GM12878 (cell line): Measurements from ENCODE around the gene NPRL2. TPM values are rescaled to one million over a fixed set of nuclear protein-coding genes. Genes with fewer than 3 reads are reported as not detected.

Experiments
- ATAC-seq: fragments of 200-7000 bp; cut with Tn5 transposase; 3 replicates; pipeline ENCODE4 v1.9.1; 2020; ENCODE audit warnings: mild to moderate bottlenecking, moderate library complexity
- BruUV-seq: library from RNA; stranded (reverse); fragments of 400-500 nt; replicated peaks from 2 replicates; lab custom pipeline; 2021; lab: Mats Ljungman, UMichigan
- CTCF ChIA-PET: fragments of 300-600 bp; sonication (Branson Sonifier 250); formaldehyde crosslinking; extraction: SDS; loops from one replicate; lab custom pipeline; 2021; ENCODE audit warnings: inconsistent platforms; lab: Yijun Ruan, JAX
- POLR2A ChIA-PET: fragments of 350-600 bp; formaldehyde crosslinking; extraction: SDS; loops from one replicate; lab custom pipeline; 2021; ENCODE audit warnings: inconsistent platforms; lab: Charles Lee
- RAD21 ChIA-PET: fragments of 300-600 bp; sonication (Branson Sonifier 250); formaldehyde crosslinking; loops from one replicate; lab custom pipeline; 2023; ENCODE audit warnings: antibody characterized with exemption; ENCODE audit not compliant: unreplicated experiment; lab: Charles Lee
- SMC1A ChIA-PET: fragments of 300-600 bp; sonication (Branson Sonifier 250); formaldehyde crosslinking; loops from one replicate; lab custom pipeline; 2023; ENCODE audit not compliant: unreplicated experiment, uncharacterized antibody; lab: Charles Lee
- DNase-seq: peaks from one replicate; pipeline ENCODE4 v3.0.0-alpha.2; 2011; ENCODE audit warnings: low read depth, low spot score
- FAIRE-seq: peaks from 3 replicates; lab custom pipeline; 2011; peaks lifted over from hg19 to GRCh38; lab: Jason Lieb, UNC
- H2AFZ ChIP-seq: 2 replicates; pipeline ENCODE4 v1.6.0; 2011; ENCODE audit warnings: low read depth, low read length, control low read depth; ENCODE audit not compliant: control insufficient read depth
- H3K27ac ChIP-seq: 2 replicates; pipeline ENCODE4 v1.5.1; 2011; ENCODE audit warnings: control low read depth; ENCODE audit not compliant: control insufficient read depth, insufficient read depth
- H3K27me3 ChIP-seq, 2 experiments: replicated peaks in 1 of 2; 2 replicates each; pipeline versions ENCODE4 v1.6.0 to v1.6.1; 2011; ENCODE audit warnings: low read length in 1 of 2; ENCODE audit not compliant: control insufficient read depth in 2 of 2, insufficient read depth in 2 of 2
- H3K36me3 ChIP-seq, 2 experiments: 2 replicates each; pipeline ENCODE4 v1.5.1; 2011; ENCODE audit warnings: low read length in 1 of 2; ENCODE audit not compliant: control insufficient read depth in 2 of 2, insufficient read depth in 2 of 2
- H3K4me1 ChIP-seq: 2 replicates; pipeline ENCODE4 v1.6.1; 2011; ENCODE audit warnings: mild to moderate bottlenecking, low read length, moderate library complexity, mixed read lengths; ENCODE audit not compliant: control insufficient read depth, insufficient read depth
- H3K4me2 ChIP-seq: 2 replicates; pipeline ENCODE4 v1.6.0; 2011; ENCODE audit warnings: control low read depth; ENCODE audit not compliant: control insufficient read depth, insufficient read depth
- H3K4me3 ChIP-seq: fragments of 200-600 bp; sonication (generic); 2 replicates; pipeline ENCODE4 v1.5.1; 2016
- H3K79me2 ChIP-seq: 2 replicates; pipeline ENCODE4 v1.6.0; 2011; ENCODE audit warnings: low read length; ENCODE audit not compliant: control insufficient read depth, insufficient read depth
- H3K9ac ChIP-seq: 2 replicates; pipeline ENCODE4 v1.8.0; 2011; ENCODE audit warnings: low read length, control low read depth, mixed read lengths; ENCODE audit not compliant: control insufficient read depth, insufficient read depth
- H3K9me3 ChIP-seq: replicated peaks from 3 replicates; pipeline ENCODE4 v1.5.1; 2011; ENCODE audit warnings: mild to moderate bottlenecking, low read length; ENCODE audit not compliant: control insufficient read depth, insufficient read depth
- H4K20me1 ChIP-seq: 2 replicates; pipeline ENCODE4 v1.6.0; 2011; ENCODE audit not compliant: control insufficient read depth, insufficient read depth
- ATF7 ChIP-seq: fragments of 450-650 bp; IDR thresholded peaks from 2 replicates; pipeline ENCODE4 v1.6.1; 2016; ENCODE audit warnings: low read depth, mild to moderate bottlenecking
- FOS ChIP-seq: IDR thresholded peaks from 3 replicates; pipeline ENCODE4 v1.6.1; 2011; ENCODE audit warnings: borderline replicate concordance; ENCODE audit not compliant: insufficient read length; ENCODE audit errors: extremely low read depth
- GABPA ChIP-seq: IDR thresholded peaks from 2 replicates; pipeline ENCODE4 v1.6.1; 2014; ENCODE audit warnings: antibody characterized with exemption, low read depth, mild to moderate bottlenecking, inconsistent platforms
- HDAC6 ChIP-seq: fragments of 200-600 bp; sonication (generic); IDR thresholded peaks from one replicate; pipeline ENCODE4 v1.8.0; 2017; ENCODE audit warnings: antibody characterized with exemption; ENCODE audit not compliant: unreplicated experiment
- IKZF2 ChIP-seq, 2 experiments: fragments of 450-650 bp; IDR thresholded peaks; 2 replicates each; pipeline ENCODE4 v1.6.1; 2017; ENCODE audit warnings: mild to moderate bottlenecking in 2 of 2, moderate library complexity in 2 of 2
- IRF5 ChIP-seq: fragments of 450-650 bp; IDR thresholded peaks from 2 replicates; pipeline ENCODE4 v1.6.1; 2017; ENCODE audit warnings: borderline replicate concordance
- JUND ChIP-seq: IDR thresholded peaks from 2 replicates; pipeline ENCODE4 v1.6.1; 2012; ENCODE audit warnings: low read depth, mild to moderate bottlenecking, low read length, improper control_type of control experiment, moderate library complexity
- NFYB ChIP-seq: IDR thresholded peaks from 2 replicates; pipeline ENCODE4 v1.6.1; 2011; ENCODE audit warnings: low read depth, mild to moderate bottlenecking, low read length, improper control_type of control experiment, moderate library complexity; ENCODE audit not compliant: insufficient read depth
- NR2C1 ChIP-seq: fragments of 450-650 bp; IDR thresholded peaks from 2 replicates; pipeline ENCODE4 v1.6.1; 2017; ENCODE audit warnings: antibody characterized with exemption, mild to moderate bottlenecking, moderate library complexity
- RCOR1 ChIP-seq: conservative IDR thresholded peaks from 2 replicates; pipeline ENCODE4 v1.6.1; 2012; ENCODE audit warnings: low read depth, low read length, improper control_type of control experiment
- ZNF207 ChIP-seq: fragments of 450-650 bp; IDR thresholded peaks from 2 replicates; pipeline ENCODE4 v1.6.1; 2014; ENCODE audit warnings: antibody characterized with exemption, mild to moderate bottlenecking, borderline replicate concordance
- ZSCAN29 ChIP-seq: fragments of 450-650 bp; IDR thresholded peaks from 2 replicates; pipeline ENCODE4 v1.6.1; 2017; ENCODE audit warnings: mild to moderate bottlenecking, moderate library complexity
- WGBS: methylation state at CpG from one replicate; pipeline ENCODE4 v1.1.6; 2016; ENCODE audit warnings: low lambda C conversion rate; ENCODE audit not compliant: insufficient replicate concordance, insufficient coverage; ENCODE audit errors: missing lambda C conversion rate; 5-methylcytosine and 5-hydroxymethylcytosine counted together
- in situ Hi-C: fragments of 300-500 bp; cut with MboI; formaldehyde crosslinking; loops from 9 replicates; pipeline ENCODE4 v1.14.3; 2018; ENCODE audit warnings: mixed read lengths
- intact Hi-C: fragments of 100-400 bp; cut with micrococcal nuclease; formaldehyde crosslinking; loops from one replicate; pipeline ENCODE4 v1.14.2; 2022; ENCODE audit not compliant: unreplicated experiment
- polyA plus RNA-seq, 11 experiments: library from polyadenylated mRNA; depleted of rRNA in 4 of 11; unstranded in 6 of 11; stranded (reverse) in 5 of 11; fragments of >200 nt; fragmentation: Nextera tagmentation in 4 of 11; fragmentation: Illumina TruSeq in 1 of 11; extraction: Ambion mirVana in 4 of 11; extraction: Trizol in 1 of 11; gene quantifications; 1 replicate in 1 of 11; 2 replicates in 10 of 11; pipeline versions ENCODE4 v1.2.1 to v1.2.3, GENCODE V29; 2011 to 2016; ENCODE audit warnings: inconsistent platforms in 2 of 11, missing spikeins in 2 of 11, low read depth in 1 of 11
- total RNA-seq, 4 experiments: library from RNA; depleted of rRNA in 3 of 4; stranded (reverse); fragments of >200 nt in 3 of 4; fragmentation: Illumina TruSeq in 1 of 4; extraction: Trizol in 1 of 4; gene quantifications; 2 replicates each; pipeline versions ENCODE4 v1.2.1 to v1.2.3, GENCODE V29; 2013 to 2021
- TF ChIP-seq, protein P1 (sequence below): fragments of 450-650 bp; IDR thresholded peaks from 2 replicates; pipeline ENCODE4 v1.6.1; 2016; ENCODE audit warnings: mild to moderate bottlenecking, moderate library complexity, borderline replicate concordance
- TF ChIP-seq, protein P2 (sequence below): fragments of 450-650 bp; IDR thresholded peaks from 2 replicates; pipeline ENCODE4 v1.6.1; 2014; ENCODE audit warnings: mild to moderate bottlenecking

NPRL2 gene
- total and polyA plus RNA-seq, 10 of the 15 experiments (the other 5 are each of a cell fraction or from before 2014, with no cell fraction given): 17.8 to 54.2 (median 32.9) TPM

DNA sequence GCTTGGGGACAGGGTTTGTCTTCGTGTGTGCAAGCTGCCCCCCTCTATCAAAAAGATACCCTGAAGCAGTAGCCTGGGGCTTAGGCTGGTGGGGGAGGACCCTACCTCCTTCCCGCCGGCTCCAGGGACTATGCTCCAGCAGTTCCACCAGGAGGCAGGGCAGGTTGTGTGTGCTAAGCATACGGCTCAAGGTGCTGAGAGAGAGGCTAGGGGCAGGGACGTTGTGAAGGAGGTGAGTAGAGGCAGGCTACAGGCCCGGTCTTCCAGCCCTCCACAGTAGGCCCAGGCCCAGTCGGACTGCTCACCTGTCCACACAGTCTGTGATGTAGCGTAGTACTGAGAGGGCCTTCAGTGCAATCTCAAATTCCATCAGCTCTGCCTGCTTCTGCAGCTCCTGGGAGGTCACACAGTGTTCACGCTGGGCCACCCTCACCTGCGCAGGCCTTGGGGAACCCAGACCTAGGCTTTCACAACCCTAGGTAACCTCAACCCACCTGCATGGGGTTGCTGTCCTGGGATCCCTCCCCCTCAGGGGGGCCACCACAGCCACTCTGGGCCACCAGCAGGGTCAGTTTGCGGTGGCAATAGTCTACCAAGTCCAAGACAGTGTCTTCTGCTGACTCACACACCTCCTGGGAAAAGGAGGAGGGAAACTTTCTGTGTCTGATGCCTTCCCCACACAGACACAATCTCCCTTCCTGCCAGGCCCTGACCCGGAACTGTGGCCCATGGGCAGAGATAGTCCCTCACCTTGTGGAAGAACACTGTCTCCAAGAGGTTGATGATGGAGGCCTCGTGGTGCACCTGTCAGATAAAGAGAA is 7.6 kb downstream of the NPRL2 start:
- Histone ChIP-seq H3K27ac (no peak overlapping the region), H2AFZ (no peak overlapping the region), H3K27me3 (no peaks in the 10 kb centered on the region), H4K20me1 (no peaks in the 10 kb centered on the region), H3K4me2 (no peak overlapping the region), H3K79me2 (peaks cover 25% of the 10 kb centered on the region), H3K9me3 (no peaks in the 10 kb centered on the region), H3K4me3 (no peak overlapping the region), H3K36me3 (peaks cover 0 to 3% of the 10 kb centered on the region in 2 experiments; a peak in 1 of 4 replicates), H3K4me1 (peaks cover 8% of the 10 kb centered on the region; the same call in 1 of the 2 replicates), H3K9ac (no peak overlapping the region)
- WGBS: 69% methylated on average over 13 of the region's 13 CpGs
- ChIA-PET POLR2A (interaction anchor here (0.6 to 1.0 kb wide), 2 partner anchors 108 to 224 kb away, joined by 3 read pairs; no protein-coding TSS in a partner anchor), CTCF (interaction anchor here (0.6 kb wide), 1 partner anchor 16 kb away, joined by 4 read pairs; the partner anchor contains the start of gene TMEM115), RAD21 (interaction anchor here (0.6 kb wide), 1 partner anchor 22 kb away, joined by 4 read pairs; no protein-coding TSS in a partner anchor), SMC1A (no interaction called here)
- in situ Hi-C loops (no loop called here), intact Hi-C loops (no loop called here)
- no TSS peak for BruUV-seq
- ATAC-seq (no peak), DNase-seq (no peak), FAIRE-seq (no peak)
- TF ChIP-seq RCOR1 (no peak), IRF5 (no peak), IKZF2 (IDR thresholded peaks at IDR 0.05) (no peak), ZNF207 (no peak), HDAC6 (no peak), FOS (no peak), JUND (no peak), NFYB (no peak), GABPA (no peak), ATF7 (no peak), ZSCAN29 (no peak), NR2C1 (no peak)
- TF ChIP-seq, protein P1, sequence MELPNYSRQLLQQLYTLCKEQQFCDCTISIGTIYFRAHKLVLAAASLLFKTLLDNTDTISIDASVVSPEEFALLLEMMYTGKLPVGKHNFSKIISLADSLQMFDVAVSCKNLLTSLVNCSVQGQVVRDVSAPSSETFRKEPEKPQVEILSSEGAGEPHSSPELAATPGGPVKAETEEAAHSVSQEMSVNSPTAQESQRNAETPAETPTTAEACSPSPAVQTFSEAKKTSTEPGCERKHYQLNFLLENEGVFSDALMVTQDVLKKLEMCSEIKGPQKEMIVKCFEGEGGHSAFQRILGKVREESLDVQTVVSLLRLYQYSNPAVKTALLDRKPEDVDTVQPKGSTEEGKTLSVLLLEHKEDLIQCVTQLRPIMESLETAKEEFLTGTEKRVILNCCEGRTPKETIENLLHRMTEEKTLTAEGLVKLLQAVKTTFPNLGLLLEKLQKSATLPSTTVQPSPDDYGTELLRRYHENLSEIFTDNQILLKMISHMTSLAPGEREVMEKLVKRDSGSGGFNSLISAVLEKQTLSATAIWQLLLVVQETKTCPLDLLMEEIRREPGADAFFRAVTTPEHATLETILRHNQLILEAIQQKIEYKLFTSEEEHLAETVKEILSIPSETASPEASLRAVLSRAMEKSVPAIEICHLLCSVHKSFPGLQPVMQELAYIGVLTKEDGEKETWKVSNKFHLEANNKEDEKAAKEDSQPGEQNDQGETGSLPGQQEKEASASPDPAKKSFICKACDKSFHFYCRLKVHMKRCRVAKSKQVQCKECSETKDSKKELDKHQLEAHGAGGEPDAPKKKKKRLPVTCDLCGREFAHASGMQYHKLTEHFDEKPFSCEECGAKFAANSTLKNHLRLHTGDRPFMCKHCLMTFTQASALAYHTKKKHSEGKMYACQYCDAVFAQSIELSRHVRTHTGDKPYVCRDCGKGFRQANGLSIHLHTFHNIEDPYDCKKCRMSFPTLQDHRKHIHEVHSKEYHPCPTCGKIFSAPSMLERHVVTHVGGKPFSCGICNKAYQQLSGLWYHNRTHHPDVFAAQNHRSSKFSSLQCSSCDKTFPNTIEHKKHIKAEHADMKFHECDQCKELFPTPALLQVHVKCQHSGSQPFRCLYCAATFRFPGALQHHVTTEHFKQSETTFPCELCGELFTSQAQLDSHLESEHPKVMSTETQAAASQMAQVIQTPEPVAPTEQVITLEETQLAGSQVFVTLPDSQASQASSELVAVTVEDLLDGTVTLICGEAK: no peak
- TF ChIP-seq, protein P2, sequence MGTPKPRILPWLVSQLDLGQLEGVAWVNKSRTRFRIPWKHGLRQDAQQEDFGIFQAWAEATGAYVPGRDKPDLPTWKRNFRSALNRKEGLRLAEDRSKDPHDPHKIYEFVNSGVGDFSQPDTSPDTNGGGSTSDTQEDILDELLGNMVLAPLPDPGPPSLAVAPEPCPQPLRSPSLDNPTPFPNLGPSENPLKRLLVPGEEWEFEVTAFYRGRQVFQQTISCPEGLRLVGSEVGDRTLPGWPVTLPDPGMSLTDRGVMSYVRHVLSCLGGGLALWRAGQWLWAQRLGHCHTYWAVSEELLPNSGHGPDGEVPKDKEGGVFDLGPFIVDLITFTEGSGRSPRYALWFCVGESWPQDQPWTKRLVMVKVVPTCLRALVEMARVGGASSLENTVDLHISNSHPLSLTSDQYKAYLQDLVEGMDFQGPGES: no peak
